Natural killer cell (primary cell): ENCODE data around the gene MSI2. TPM values are rescaled to one million over a fixed set of nuclear protein-coding genes. Genes with fewer than 3 reads are reported as not detected.

ENCODE experiments used
- ATAC-seq, 3 donors: fragments of 150-1000 bp in 2 of 3; fragments of 200-7000 bp in 1 of 3; cut with Tn5 transposase; 1 replicate in 1 of 3; 2 replicates in 2 of 3; pipeline ENCODE4 v1.10.0; 2021; ENCODE audit warnings: mild to moderate bottlenecking in 2 of 3, moderate library complexity in 2 of 3
- DNase-seq, 2 donors: peaks; one replicate each; pipeline versions ENCODE4 v3.0.0 to v3.0.0-alpha.2; 2013 to 2021; ENCODE audit warnings: mixed read lengths in 1 of 2
- H3K27ac ChIP-seq: one replicate; pipeline ENCODE4 v1.5.1; 2013; ENCODE audit warnings: mild to moderate bottlenecking, low read length
- H3K27me3 ChIP-seq: one replicate; pipeline ENCODE4 v1.6.1; 2013; ENCODE audit warnings: low read length; ENCODE audit not compliant: control insufficient read depth, insufficient read depth
- H3K36me3 ChIP-seq: one replicate; pipeline ENCODE4 v1.6.1; 2013; ENCODE audit warnings: low read length; ENCODE audit not compliant: control insufficient read depth, insufficient read depth
- H3K4me1 ChIP-seq: one replicate; pipeline ENCODE4 v1.6.1; 2013; ENCODE audit warnings: low read length; ENCODE audit not compliant: control insufficient read depth, insufficient read depth
- H3K4me3 ChIP-seq: one replicate; pipeline ENCODE4 v1.5.1; 2013; ENCODE audit warnings: low read length
- H3K9me3 ChIP-seq: one replicate; pipeline ENCODE4 v1.6.1; 2013; ENCODE audit warnings: low read length; ENCODE audit not compliant: control insufficient read depth, insufficient read depth
- H3K27ac Mint-ChIP-seq, 2 donors: one replicate each; pipeline ENCODE4 v1.8.0; 2022; ENCODE audit warnings: mild to moderate bottlenecking in 2 of 2, mixed read lengths in 2 of 2, moderate library complexity in 1 of 2
- H3K27me3 Mint-ChIP-seq, 2 donors: one replicate each; pipeline ENCODE4 v1.8.0; 2022; ENCODE audit warnings: low read depth in 2 of 2, mixed read lengths in 2 of 2
- H3K36me3 Mint-ChIP-seq: one replicate; pipeline ENCODE4 v1.8.0; 2022; ENCODE audit warnings: mixed read lengths
- H3K4me1 Mint-ChIP-seq, 2 donors: one replicate each; pipeline ENCODE4 v1.8.0; 2022; ENCODE audit warnings: mixed read lengths in 2 of 2
- H3K4me3 Mint-ChIP-seq: one replicate; pipeline ENCODE4 v1.8.0; 2022; ENCODE audit warnings: mild to moderate bottlenecking, moderate library complexity, mixed read lengths
- H3K9me3 Mint-ChIP-seq, 2 donors: one replicate each; pipeline ENCODE4 v1.8.0; 2022; ENCODE audit warnings: mixed read lengths in 2 of 2
- WGBS: methylation state at CpG from one replicate; pipeline ENCODE4 v1.1.7; 2013; ENCODE audit warnings: missing lambda C conversion rate; ENCODE audit not compliant: insufficient coverage; 5-methylcytosine and 5-hydroxymethylcytosine counted together
- intact Hi-C: fragments of 100-400 bp; cut with micrococcal nuclease; formaldehyde crosslinking; loops from one replicate; pipeline ENCODE4 v1.14.2; 2022
- total RNA-seq, 4 donors: library from RNA; stranded (reverse); fragments of 120-200 nt in 1 of 4; gene quantifications; one replicate each; pipeline versions ENCODE4 v1.2.3 to v1.2.4, GENCODE V29; 2013 to 2022
- TF ChIP-seq, protein P1 (sequence below): fragments of 200-600 bp; IDR thresholded peaks from one replicate; pipeline ENCODE4 v1.8.0; 2022; ENCODE audit warnings: antibody characterized with exemption

The MSI2 gene
- total RNA-seq, 3 donors from 2014 or later (not counting 1 experiment from before 2014, with no cell fraction given) = 95.5 to 145 (median 96.8) TPM

DNA sequence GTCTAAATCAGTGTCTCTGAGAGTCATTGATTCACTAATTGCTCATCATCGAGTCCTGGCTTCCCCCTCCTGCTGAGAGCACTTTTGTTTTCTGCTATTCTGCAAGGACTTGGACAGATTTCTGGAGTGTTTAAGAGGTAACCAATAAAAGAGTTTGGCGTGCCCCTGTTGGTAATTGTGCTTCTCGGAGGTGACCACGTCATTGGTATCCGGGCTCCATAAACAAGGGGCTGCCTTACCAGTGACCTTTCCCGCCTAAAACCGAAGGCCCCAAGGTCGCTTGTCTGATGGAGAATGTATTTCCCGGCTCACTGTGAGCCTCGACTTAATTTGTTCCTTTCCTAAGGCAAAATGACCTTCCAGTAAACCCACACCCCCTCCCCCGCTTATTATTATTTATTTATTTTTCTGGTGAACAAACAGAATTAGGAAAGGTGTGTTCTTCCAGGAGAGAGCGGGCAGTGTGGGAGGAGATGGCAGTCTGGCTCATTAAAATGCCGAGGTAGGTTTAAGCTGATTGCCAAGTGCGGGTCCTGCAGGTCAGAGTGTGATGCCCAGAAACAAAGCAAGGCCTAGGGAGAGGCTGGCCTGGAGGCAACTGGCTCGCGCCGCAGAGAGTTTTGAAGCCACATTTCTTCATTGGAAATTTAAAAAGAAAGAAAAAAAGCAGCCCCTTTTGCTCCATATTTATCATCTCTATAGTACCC lies 30.2 kb downstream of the MSI2 start:
- Histone ChIP-seq H3K4me1 (peaks cover 22% of the 10 kb centered on the region), H3K27me3 (no peaks in the 10 kb centered on the region), H3K36me3 (peaks cover 4% of the 10 kb centered on the region), H3K9me3 (no peaks in the 10 kb centered on the region), H3K4me3 (no peak overlapping the region), H3K27ac (no peak overlapping the region)
- Mint-ChIP-seq H3K27ac (no peak overlapping the region), H3K36me3 (no peaks in the 10 kb centered on the region), H3K4me3 (no peak overlapping the region), H3K9me3 (no peaks in the 10 kb centered on the region), H3K27me3 (no peaks in the 10 kb centered on the region), H3K4me1 (peaks cover 42 to 59% of the 10 kb centered on the region in 2 donors)
- ATAC-seq = no peak
- TF ChIP-seq, protein P1, sequence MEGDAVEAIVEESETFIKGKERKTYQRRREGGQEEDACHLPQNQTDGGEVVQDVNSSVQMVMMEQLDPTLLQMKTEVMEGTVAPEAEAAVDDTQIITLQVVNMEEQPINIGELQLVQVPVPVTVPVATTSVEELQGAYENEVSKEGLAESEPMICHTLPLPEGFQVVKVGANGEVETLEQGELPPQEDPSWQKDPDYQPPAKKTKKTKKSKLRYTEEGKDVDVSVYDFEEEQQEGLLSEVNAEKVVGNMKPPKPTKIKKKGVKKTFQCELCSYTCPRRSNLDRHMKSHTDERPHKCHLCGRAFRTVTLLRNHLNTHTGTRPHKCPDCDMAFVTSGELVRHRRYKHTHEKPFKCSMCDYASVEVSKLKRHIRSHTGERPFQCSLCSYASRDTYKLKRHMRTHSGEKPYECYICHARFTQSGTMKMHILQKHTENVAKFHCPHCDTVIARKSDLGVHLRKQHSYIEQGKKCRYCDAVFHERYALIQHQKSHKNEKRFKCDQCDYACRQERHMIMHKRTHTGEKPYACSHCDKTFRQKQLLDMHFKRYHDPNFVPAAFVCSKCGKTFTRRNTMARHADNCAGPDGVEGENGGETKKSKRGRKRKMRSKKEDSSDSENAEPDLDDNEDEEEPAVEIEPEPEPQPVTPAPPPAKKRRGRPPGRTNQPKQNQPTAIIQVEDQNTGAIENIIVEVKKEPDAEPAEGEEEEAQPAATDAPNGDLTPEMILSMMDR = no peak
- WGBS = 96% methylated on average over 16 of the region's 17 CpGs
- intact Hi-C loops = no loop called here
- no peak for DNase-seq

DNA sequence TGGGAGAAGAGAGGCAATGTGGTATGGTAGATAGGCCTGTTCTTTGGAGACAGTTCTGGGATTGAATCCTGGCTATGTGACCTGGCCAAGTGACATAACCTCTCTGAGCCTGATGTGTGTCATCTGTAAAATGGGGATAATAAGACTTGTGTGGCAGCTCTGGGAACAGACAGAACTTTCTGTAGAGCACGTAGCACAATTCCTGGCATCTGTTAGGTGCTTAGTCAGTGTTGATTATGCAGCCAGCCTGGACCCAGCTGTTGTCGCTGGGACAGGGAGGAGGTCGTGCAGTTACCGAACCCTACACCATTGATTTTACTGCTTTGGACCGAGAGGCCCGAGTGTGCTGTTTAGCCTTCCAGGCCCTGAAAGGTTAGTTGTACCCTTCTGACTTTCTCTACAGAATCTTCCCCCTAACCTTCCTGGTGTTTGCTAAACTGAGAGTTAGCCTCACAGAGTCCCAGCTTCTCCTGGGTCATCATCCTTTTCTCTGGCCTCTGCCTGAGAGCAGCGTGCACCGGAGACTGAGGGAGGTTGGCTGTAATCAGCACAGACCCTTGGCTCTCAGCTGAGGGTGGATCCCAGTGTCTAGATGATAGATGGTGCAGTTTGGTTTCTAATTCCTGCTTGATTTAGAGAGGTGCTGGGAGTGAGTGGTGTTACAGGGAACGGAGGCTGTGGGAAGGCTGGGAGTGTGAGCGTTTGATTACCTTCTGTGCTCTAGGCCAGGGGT lies 31.9 kb downstream of the MSI2 start:
- H3K9me3 Mint-ChIP-seq = no peaks in the 10 kb centered on the region

DNA sequence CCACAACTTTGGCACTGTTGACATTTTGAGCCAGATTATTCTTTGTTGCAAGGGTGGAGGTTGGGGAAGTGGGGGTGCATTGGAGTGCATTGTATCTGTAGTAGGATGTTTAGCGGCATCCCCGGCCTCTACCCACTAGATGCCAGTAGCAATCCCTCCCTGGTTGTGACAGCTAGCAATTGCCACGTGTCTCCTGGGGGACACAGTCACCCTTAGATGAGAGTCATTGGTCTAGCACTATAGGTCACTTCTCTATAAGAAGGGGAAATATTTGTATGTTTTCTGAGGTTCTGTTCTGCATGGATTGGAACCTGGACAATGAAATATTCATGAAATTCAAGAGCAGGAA lies 32.4 kb downstream of the MSI2 start:
- no peaks in the 10 kb centered on the region for H3K27me3 ChIP-seq
- no peak overlapping the region for H3K4me3 ChIP-seq
- Mint-ChIP-seq H3K9me3 (no peaks in the 10 kb centered on the region), H3K4me1 (peaks cover 27 to 49% of the 10 kb centered on the region in 2 donors), H3K36me3 (no peaks in the 10 kb centered on the region), H3K27me3 (no peaks in the 10 kb centered on the region), H3K4me3 (no peak overlapping the region), H3K27ac (no peak overlapping the region)
- ATAC-seq = no peak
- H3K36me3 ChIP-seq = peaks cover 4% of the 10 kb centered on the region
- 66% methylated on average over 3 of the region's 3 CpGs for WGBS
- H3K4me1 ChIP-seq = peaks cover 22% of the 10 kb centered on the region
- DNase-seq = no peak
- no peaks in the 10 kb centered on the region for H3K9me3 ChIP-seq
- TF ChIP-seq, protein P1 = no peak
- H3K27ac ChIP-seq = no peak overlapping the region
- intact Hi-C loops = no loop called here

More for the DNA sequence above, 31.9 kb downstream of the MSI2 start:
- 85% methylated on average over 10 of the region's 10 CpGs for WGBS
- Histone ChIP-seq H3K27ac (no peak overlapping the region), H3K36me3 (peaks cover 4% of the 10 kb centered on the region), H3K27me3 (no peaks in the 10 kb centered on the region), H3K9me3 (no peaks in the 10 kb centered on the region), H3K4me1 (peaks cover 22% of the 10 kb centered on the region), H3K4me3 (no peak overlapping the region)
- Mint-ChIP-seq H3K4me1 (peaks cover 29 to 52% of the 10 kb centered on the region in 2 donors), H3K27me3 (no peaks in the 10 kb centered on the region), H3K27ac (no peak overlapping the region), H3K4me3 (no peak overlapping the region), H3K36me3 (no peaks in the 10 kb centered on the region)
- ATAC-seq = no peak
- TF ChIP-seq, protein P1 = no peak
- no peak for DNase-seq
- intact Hi-C loops = no loop called here
